Stimulated activated CD8-positive, alpha-beta memory T cell treated with anti-CD3 and anti-CD28 coated beads, Interleukin-4, amount 100 ng/mL, for 48 hours (primary cell): ENCODE data around the gene METTL26.
A peak's percentile ranks its signal among the peaks of the same experiment; 100 is the strongest.

Source experiments
- DNase-seq: peaks from one replicate; pipeline ENCODE4 v3.0.0-alpha.2; 2020

METTL26 gene

DNA sequence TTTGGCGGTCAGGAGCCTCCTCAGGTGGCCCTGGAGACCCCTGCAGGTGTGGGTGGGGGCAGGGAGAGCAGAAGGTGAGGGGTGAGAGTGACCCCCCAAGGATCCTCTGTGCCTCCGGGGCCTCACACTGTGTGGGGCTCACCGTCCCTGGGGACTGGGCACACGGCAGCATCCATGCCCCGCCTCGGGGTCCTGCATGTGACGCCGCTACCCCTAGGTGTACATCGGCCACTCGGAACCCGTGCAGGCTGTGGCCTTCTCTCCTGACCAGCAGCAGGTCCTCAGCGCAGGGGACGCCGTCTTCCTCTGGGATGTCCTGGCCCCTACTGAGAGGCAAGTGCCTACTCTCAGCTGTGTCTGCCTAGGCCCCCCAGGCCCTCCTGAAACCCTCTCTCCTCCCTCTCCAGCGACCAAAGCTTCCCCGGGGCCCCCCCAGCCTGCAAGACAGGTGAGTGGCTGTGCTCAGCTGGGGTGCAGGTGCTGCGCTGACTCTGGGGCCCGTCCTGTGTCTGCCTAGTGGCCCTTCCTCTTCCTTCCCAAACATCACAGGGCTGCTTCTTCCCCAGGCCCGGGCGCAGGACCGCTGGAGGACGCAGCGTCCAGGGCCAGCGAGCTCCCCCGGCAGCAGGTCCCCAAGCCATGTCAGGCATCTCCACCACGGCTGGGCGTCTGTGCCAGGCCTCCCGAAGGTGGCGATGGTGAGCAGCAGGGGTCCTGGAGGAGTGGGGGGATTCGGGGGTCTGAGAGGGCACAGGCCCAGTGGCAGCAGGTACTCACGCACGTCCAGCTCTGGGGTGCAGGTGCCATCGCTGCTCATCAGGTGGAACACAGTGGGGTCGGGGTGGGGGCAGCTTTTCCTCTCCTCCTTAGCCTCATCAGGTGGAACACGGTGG lies 22.8 kb upstream of the METTL26 start:
- DNase-seq, result no peak

DNA sequence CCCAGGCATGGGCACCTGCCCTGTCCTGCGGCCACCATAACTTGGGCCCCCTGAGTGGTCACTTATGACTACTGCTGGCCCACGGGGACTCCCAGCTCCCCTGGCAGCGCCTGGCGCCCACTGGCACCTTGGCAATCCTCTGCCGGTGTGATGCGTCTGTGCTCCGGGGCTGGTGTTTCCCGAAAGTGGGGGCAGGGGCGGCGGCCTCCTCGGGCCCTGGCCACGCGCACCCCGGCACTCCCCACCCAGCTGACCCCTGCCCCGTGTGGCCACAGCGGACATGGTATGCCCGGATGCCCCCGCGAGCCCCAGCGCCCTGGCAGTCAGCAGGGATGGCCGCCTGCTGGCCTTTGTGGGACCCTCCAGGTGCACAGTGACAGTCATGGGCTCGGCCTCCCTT lies 21.4 kb upstream of the METTL26 start:
- DNase-seq, result no peak

DNA sequence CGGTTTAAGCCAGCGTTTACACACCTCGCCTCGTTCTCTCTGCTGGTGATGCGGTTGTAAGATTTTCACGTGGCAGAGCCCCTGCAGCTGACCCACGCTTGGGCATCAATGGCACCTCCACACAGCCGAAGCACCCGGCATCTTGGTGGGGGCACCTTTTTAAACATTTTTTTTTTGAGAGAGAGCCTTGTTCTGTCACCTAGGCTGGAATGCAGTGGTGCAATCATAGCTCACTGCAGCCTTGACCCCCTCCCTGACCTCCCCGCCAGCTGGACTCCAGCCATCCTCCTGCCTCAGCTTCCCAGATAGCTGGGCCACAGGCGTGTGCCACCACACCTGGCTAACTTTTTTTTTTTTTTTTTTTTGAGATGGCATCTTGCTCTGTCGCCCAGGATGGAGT lies 17.9 kb upstream of the METTL26 start:
- no peak for DNase-seq

- DNase-seq, result no peak
Observed at GRCh38 chr16:652454-653305, 16.6 kb upstream of the METTL26 start.

DNA sequence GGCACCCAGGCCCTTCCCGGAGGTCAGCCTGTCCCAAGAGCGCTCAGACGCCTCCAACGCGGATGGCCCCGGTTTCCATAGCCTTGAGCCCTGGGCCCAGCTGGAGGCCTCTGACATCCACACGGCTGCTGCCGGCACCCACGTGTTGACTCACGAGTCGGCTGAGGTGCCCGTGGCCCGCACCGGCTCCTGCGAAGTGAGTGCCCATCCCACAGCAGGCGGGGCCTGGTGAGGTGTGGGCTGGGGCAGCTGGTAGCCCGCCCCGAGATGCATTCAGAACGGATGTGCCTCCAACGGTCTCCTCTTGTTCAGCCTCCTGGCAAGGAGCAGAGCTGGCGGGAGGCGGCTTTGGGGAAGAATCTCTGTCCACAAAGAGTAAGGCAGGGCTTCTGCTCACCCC lies 15.7 kb upstream of the METTL26 start:
- DNase-seq, result no peak

GRCh38 chr16:649631-650030 lies 13.5 kb upstream of the METTL26 start:
- peak; percentile 40 for DNase-seq

- peak; percentile 95 for DNase-seq
Observed at GRCh38 chr16:648781-649589, 12.9 kb upstream of the METTL26 start, which contains the start of gene WDR90. TSS of gene WDR90 (plus strand) at chr16:649365. CDS start at chr16:649417, 52 bp downstream.

- peak; percentile 74 for DNase-seq
Observed at GRCh38 chr16:648071-648780, 12.1 kb upstream of the METTL26 start.

- no peak for DNase-seq
Observed at GRCh38 chr16:647173-647902, 11.2 kb upstream of the METTL26 start.

GRCh38 chr16:646679-647172 lies 10.6 kb upstream of the METTL26 start:
- no peak for DNase-seq

DNA sequence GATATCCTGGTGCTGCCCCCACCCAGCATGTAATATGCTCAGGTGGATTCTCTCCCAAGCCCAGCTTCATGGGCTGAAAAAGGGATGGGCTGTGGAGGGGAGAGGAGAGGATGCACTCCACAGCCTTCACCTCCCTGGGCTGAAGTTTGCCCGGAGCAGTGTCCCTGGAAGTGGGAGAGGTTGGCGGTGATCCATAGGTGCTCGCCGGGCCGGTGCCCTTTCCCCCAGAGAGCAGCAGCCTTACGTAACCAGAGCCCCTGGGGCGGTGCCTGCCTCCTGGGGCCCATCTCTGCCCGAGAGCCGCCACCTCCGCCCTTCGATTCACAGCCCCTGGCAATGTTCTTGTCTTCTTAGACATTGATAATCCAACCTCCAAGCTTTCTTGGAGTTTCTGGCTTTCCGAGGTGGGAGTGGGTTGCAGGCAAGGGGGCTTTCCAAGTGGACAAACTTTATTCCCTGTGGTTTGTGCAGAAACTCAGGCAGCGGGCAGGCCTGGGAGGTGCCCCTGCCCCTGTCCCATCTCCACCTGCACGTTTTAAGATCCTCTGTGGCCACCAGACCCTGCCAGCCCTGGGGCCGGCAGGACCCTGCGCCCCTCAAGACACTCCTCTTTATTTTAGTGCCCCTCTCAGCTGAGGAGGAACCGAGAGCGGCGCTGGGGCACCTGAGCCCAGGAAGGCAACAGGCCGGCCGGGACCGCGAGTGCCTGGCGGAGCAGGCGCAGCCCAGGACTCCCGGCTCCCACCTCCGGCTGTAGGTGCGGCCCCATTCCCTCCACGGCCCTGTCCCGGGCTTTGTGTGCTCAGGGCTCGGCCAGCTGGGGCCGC lies 10.0 kb upstream of the METTL26 start:
- DNase-seq, result no peak

DNA sequence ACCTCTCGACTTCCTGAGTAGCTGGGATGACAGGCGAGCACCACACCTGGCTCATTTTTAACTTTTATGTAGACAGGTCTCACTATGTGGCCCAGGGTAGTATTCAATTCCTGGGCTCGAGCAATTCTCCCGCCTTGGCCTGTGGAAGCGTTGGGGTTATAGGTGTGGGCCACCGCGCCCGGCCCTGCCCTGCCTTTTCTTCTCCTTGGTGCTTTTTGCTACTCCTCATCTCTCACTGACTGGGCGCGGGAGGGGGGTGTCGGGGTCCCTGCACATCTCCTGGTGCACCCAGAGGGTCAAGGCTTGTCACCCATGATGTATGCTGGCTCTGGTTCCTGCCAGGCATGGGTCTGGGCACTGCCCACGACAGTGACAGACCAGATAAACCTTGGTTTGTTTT lies 8.5 kb upstream of the METTL26 start:
- DNase-seq, result no peak

DNA sequence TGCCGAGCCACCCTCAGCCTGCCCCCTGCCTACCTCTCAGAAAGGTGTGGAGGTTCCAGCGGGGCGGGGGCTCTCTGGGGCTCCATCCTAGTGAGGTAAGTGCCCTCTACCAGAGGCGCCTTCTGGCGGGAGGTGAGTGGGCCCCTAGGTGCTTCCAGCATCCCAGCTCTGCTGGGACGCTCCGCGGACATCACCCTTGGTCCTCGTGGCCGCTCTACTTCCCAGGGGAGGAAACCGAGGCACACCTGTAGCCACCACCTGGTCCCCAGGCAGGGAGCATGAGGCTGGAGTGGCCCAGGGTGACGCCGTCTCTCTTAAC lies 6.9 kb upstream of the METTL26 start:
- DNase-seq, result no peak

DNA sequence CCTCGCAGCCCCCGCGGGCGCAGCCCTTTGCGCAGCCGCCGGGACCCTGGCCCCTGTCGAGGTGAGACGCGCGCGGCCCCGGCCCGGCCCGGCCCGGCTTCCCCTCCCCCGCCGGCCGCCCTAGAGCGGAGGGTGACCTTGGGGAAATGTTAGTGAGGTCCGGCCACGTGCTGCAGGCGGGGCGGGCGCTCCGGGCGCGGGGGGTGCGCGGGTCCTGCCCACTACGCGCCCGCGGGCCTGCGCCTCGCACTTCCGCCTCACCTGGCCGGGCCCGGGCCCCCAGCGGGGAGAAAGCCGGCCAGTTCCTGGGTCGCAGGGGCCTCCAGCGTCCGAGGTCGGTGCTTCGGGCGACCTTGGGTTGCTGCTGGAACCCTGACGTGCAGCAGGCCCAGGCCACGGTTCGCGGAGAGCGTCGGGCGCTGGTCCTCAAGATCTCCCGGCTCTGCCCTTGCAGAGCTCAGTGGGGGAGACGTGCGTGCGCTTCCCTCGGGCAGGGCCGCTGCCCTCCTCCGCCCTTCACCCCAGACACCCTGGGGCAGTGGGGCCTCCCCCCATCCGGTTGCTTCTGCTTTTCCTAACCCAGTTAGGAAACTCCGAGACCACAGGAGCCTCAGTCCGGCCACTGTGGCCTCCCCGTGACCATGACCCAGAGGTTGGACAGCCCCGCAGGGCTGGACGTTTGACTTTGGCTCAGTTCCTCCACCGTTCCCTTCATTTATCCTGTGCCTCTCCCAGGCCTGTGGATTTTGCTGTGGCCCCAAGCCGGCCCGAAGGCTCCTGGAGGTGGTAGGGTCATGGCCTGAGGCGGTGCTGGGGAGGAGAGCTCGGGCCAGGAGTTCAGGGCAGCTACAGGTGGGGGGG lies 6.3 kb upstream of the METTL26 start:
- DNase-seq, result peak; percentile 60

- DNase-seq, result peak; percentile 84
Observed at GRCh38 chr16:641326-642188, 5.5 kb upstream of the METTL26 start, which contains the start of gene MCRIP2. TSS of gene MCRIP2 (plus strand) at chr16:641828. CDS start at chr16:641992, 164 bp downstream.

GRCh38 chr16:640614-641013 lies 4.5 kb upstream of the METTL26 start:
- DNase-seq, result no peak

GRCh38 chr16:638836-639235 lies 2.7 kb upstream of the METTL26 start:
- DNase-seq, result no peak

DNA sequence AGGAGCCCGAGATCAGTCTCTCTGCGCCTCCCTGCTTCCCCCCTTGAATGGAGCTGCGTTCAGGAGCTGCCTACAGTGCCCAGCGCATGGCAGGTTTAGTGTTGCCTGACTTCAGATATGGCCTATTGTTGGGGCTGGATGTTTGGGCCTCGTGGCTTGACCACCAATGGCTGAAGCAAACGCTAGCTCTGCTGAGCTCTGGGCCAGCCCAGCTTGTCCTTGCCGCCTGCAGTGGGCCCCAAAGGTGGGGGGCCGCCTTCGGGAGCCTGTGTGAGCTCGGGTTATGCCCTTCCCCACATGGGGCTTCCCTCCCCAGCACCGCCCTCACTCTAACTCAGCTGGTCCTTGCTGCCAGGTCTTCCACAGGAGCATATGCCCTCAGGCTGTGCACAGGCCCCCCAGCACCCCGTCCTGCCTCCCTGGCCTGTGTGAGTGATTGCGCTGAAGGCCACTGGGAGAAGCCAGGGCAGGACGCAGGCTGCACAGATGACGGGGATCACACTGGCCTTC lies 2.0 kb upstream of the METTL26 start:
- no peak for DNase-seq
